Measurements from ENCODE around the gene ECT2L.

GRCh38 chr6:138844192-138844591 is 48.3 kb downstream of the ECT2L start:
- TF ChIP-seq ZNF462 (CRISPR knock-in tag; IDR thresholded peaks at IDR 0.05) = no peak
- TF ChIP-seq CTCF (conservative IDR thresholded peaks at IDR 0.05; ENCODE audit: low read depth in 2 of 2) = no peak
